Measurements from ENCODE around the gene ITLN1.
"Not testable (repeated sequence)": the region's sequence is repeated elsewhere in the genome, so short reads cannot be mapped to it uniquely, and the experiment has no call there.

The ITLN1 gene

DNA sequence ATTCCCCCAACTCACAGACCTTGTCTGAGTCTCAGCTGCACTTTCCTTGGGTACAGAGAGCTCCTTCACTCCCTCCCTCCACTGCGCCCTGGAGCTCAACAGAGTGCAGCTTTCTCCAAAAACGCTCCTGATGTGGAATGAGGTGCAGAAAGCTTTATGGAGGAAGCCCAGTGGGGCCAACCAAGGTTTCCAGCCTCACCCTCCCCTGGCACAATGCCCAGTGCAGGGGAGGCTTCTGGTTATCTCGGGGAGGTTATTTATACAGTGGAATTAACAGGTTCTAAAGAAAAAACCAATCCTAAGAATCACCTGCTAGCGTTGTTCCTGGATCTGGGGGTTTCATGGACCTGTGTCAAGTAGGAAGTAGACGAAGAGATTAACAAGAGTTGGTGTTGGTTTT lies at the start of gene ITLN1:
TSS of gene ITLN1 (minus strand) at position 139 of the 400 bp plus-strand sequence. CDS start 303 bp downstream, outside the sequence.
- no peaks in the 10 kb centered on the region for H3K4me1 ChIP-seq (ENCODE audit: control insufficient read depth, insufficient read depth, low read length)
- H3K9ac ChIP-seq (ENCODE audit: low read length in 2 of 2) = no peak within 1 kb of the TSS
- H3K27me3 ChIP-seq (ENCODE audit: control insufficient read depth in 1 of 2, insufficient read depth in 2 of 2, low read length in 2 of 2) = no peaks in the 10 kb centered on the region
- no peaks in the 10 kb centered on the region for H3K9me3 ChIP-seq (ENCODE audit: control insufficient read depth in 2 of 2, low read length in 2 of 2)
- no peak within 1 kb of the TSS for H3K27ac ChIP-seq (ENCODE audit: low read length)
- H3K4me3 ChIP-seq (ENCODE audit: low read length in 2 of 2) = no peak within 1 kb of the TSS
- H3K36me3 ChIP-seq (ENCODE audit: control insufficient read depth in 2 of 2, insufficient read depth in 2 of 2, low read length in 2 of 2) = no peaks in the 10 kb centered on the region

DNA sequence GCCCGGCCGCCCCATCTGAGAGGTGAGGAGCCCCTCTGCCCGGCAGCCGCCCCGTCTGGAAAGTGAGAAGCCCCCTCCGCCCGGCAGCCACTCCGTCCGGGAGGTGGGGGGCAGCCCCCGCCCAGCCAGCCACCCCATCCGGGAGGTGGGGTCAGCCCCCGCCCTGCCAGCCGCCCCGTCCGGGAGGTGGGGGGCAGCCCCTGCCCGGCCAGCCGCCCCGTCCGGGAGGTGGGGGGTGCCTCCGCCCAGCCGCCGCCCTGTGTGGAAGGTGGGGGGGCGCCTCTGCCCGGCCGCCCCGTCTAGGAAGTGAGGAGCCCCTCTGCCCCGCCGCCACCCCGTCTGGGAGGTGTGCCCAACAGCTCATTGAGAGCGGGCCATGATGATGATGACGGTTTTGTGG lies 48.3 kb upstream of the ITLN1 start:
- not testable (repeated sequence) for H3K36me3 ChIP-seq (ENCODE audit: control insufficient read depth in 2 of 2, insufficient read depth in 2 of 2, low read length in 2 of 2); H3K27ac ChIP-seq (ENCODE audit: low read length); H3K4me1 ChIP-seq (ENCODE audit: control insufficient read depth, insufficient read depth, low read length); H3K9me3 ChIP-seq (ENCODE audit: control insufficient read depth in 2 of 2, low read length in 2 of 2); H3K27me3 ChIP-seq (ENCODE audit: control insufficient read depth in 1 of 2, insufficient read depth in 2 of 2, low read length in 2 of 2); H3K9ac ChIP-seq (ENCODE audit: low read length in 2 of 2); H3K4me3 ChIP-seq (ENCODE audit: low read length in 2 of 2)

DNA sequence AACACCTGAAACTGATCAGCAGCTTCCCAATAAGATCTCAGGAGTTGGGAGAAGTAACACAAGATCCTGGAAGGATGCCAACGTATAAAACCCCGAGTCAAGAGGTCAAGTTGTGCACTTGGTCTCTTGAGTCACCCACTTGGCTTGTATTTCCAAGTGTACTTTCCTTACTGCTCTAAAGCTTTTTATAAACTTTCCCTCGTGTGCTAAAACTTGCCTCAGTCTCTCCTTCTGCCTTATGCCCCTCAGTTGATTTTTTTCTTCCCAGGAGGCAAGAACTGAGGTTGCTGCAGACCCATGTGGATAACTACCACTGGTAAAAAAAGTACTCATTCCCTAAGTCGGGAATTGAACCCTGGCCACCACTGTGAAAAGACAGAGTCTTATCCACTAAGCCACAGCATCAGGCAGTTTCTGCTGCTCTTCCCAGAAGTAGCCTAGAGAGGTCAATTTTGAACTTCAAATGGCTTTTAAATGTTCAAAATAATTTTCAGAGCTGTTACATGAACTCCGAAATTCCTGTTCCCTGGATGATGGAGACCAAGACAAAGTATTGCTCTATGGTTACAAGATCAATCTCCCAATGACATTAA lies 40.8 kb upstream of the ITLN1 start:
- Histone ChIP-seq H3K27ac (ENCODE audit: low read length) (no peak overlapping the region), H3K4me3 (ENCODE audit: low read length in 2 of 2) (no peak overlapping the region), H3K9ac (ENCODE audit: low read length in 2 of 2) (no peak overlapping the region)

DNA sequence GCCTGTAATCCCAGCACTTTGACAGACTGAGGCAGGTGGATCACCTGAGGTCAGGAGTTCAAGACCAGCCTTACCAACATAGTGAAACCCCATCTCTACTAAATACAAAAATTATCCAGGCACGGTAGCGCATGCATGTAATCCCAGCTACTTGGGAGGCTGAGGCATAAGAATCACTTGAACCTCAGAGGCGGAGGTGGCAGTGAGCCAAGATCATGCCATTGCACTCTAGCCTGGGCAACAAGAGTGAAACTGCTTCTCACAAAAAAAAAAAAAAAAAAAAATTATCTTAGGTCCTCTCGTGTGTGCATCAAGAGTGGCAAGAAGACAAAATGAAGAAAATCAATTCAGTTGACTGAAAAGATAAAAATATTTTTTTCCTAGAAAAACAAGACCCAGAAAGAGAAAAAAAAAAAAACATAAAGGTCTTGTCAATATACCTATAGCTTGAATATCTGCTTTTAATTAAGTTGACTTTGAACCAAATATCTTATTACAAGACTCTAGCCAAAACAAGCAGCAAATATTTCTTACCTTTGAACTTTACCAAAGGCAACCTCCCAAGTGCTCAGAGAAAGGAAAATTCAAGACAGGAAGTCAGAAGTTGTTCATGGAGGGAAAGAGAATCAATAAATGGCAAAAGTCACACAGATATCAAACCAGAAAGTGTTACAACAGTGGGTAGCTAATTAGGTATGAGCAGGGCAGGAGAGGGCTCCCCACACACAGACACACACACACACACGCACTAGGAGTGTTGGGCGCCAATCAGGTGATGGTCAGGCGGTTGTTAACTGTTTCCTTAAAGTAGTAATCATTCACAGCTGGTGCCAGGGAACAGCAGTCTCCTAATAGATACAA lies 40.0 kb upstream of the ITLN1 start:
- H3K9ac ChIP-seq (ENCODE audit: low read length in 2 of 2) = no peak overlapping the region
- H3K4me1 ChIP-seq (ENCODE audit: control insufficient read depth, insufficient read depth, low read length) = no peaks in the 10 kb centered on the region
- H3K9me3 ChIP-seq (ENCODE audit: control insufficient read depth in 2 of 2, low read length in 2 of 2) = peaks cover 0 to 5% of the 10 kb centered on the region in 2 donors
- no peaks in the 10 kb centered on the region for H3K36me3 ChIP-seq (ENCODE audit: control insufficient read depth in 2 of 2, insufficient read depth in 2 of 2, low read length in 2 of 2)
- H3K27me3 ChIP-seq (ENCODE audit: control insufficient read depth in 1 of 2, insufficient read depth in 2 of 2, low read length in 2 of 2) = peaks cover 0 to 2% of the 10 kb centered on the region in 2 donors
- H3K4me3 ChIP-seq (ENCODE audit: low read length in 2 of 2) = no peak overlapping the region
- no peak overlapping the region for H3K27ac ChIP-seq (ENCODE audit: low read length)

More for the DNA sequence above, 40.8 kb upstream of the ITLN1 start:
- Histone ChIP-seq H3K9me3 (ENCODE audit: control insufficient read depth in 2 of 2, low read length in 2 of 2) (peaks cover 0 to 5% of the 10 kb centered on the region in 2 donors), H3K4me1 (ENCODE audit: control insufficient read depth, insufficient read depth, low read length) (no peaks in the 10 kb centered on the region), H3K27me3 (ENCODE audit: control insufficient read depth in 1 of 2, insufficient read depth in 2 of 2, low read length in 2 of 2) (peaks cover 0 to 2% of the 10 kb centered on the region in 2 donors), H3K36me3 (ENCODE audit: control insufficient read depth in 2 of 2, insufficient read depth in 2 of 2, low read length in 2 of 2) (no peaks in the 10 kb centered on the region)

DNA sequence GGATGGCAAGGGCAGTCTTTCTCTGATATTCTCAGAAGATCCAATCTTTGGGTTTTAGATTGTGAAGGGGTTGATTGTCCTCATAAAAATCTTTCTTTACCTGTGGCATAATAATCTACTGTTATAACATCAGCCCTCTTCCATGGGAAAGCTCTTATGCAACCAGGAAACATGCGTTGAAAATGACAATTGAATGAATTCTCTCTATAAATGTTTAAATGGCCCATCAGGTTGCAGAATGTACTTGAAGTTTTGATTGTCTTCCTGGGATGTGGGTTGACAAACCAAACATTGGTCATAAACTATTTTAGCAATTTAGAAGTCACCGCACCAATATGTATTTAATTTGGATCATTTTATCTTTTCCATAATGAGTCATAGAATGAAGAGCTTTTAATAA lies 31.7 kb upstream of the ITLN1 start:
- H3K4me1 ChIP-seq (ENCODE audit: control insufficient read depth, insufficient read depth, low read length) = no peaks in the 10 kb centered on the region
- H3K4me3 ChIP-seq (ENCODE audit: low read length in 2 of 2) = no peak overlapping the region
- H3K27ac ChIP-seq (ENCODE audit: low read length) = no peak overlapping the region
- no peaks in the 10 kb centered on the region for H3K27me3 ChIP-seq (ENCODE audit: control insufficient read depth in 1 of 2, insufficient read depth in 2 of 2, low read length in 2 of 2)
- H3K36me3 ChIP-seq (ENCODE audit: control insufficient read depth in 2 of 2, insufficient read depth in 2 of 2, low read length in 2 of 2) = no peaks in the 10 kb centered on the region
- no peaks in the 10 kb centered on the region for H3K9me3 ChIP-seq (ENCODE audit: control insufficient read depth in 2 of 2, low read length in 2 of 2)
- no peak overlapping the region for H3K9ac ChIP-seq (ENCODE audit: low read length in 2 of 2)

DNA sequence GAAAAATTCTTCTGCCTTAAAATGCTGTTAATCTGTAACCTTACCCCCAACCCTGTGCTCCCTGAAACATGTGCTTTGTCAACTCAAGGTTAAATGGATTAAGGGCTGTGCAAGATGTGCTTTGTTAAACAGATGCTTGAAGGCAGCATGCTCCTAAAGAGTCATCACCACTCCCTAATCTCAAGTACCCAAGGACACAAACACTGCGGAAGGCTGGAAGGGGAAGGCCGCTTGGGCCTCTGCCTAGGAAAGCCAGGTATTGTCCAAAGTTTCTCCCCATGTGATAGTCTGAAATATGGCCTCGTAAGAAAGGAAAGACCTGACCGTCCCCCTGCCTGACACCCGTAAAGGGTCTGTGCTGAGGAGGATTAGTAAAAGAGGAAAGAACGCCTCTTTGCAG lies 28.2 kb upstream of the ITLN1 start:
- H3K36me3 ChIP-seq (ENCODE audit: control insufficient read depth in 2 of 2, insufficient read depth in 2 of 2, low read length in 2 of 2); H3K9me3 ChIP-seq (ENCODE audit: control insufficient read depth in 2 of 2, low read length in 2 of 2); H3K27me3 ChIP-seq (ENCODE audit: control insufficient read depth in 1 of 2, insufficient read depth in 2 of 2, low read length in 2 of 2); H3K27ac ChIP-seq (ENCODE audit: low read length); H3K4me3 ChIP-seq (ENCODE audit: low read length in 2 of 2); H3K4me1 ChIP-seq (ENCODE audit: control insufficient read depth, insufficient read depth, low read length); H3K9ac ChIP-seq (ENCODE audit: low read length in 2 of 2): not testable (repeated sequence)

DNA sequence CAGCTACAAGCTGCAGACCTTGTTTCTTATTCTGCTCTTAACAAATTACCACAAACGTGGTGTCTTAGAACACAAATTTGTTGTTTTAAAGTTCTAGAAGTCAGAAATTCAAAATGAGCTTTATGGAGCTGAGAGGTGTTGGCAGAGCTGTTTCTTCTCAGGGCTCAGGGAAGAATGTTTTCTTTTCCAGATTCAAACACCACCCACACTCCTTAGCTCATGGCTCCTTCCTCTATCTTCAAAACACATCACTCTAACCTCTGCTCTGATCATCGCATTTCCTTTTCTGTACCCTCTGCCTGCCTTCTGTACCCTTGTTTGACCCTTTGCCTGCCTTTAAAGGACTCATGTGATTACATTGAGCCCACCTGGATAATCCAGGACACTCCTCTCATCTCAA lies 26.9 kb upstream of the ITLN1 start:
- Histone ChIP-seq H3K4me1 (ENCODE audit: control insufficient read depth, insufficient read depth, low read length) (no peaks in the 10 kb centered on the region), H3K4me3 (ENCODE audit: low read length in 2 of 2) (no peak overlapping the region), H3K36me3 (ENCODE audit: control insufficient read depth in 2 of 2, insufficient read depth in 2 of 2, low read length in 2 of 2) (no peaks in the 10 kb centered on the region), H3K9me3 (ENCODE audit: control insufficient read depth in 2 of 2, low read length in 2 of 2) (no peaks in the 10 kb centered on the region), H3K9ac (ENCODE audit: low read length in 2 of 2) (no peak overlapping the region), H3K27me3 (ENCODE audit: control insufficient read depth in 1 of 2, insufficient read depth in 2 of 2, low read length in 2 of 2) (no peaks in the 10 kb centered on the region), H3K27ac (ENCODE audit: low read length) (no peak overlapping the region)

DNA sequence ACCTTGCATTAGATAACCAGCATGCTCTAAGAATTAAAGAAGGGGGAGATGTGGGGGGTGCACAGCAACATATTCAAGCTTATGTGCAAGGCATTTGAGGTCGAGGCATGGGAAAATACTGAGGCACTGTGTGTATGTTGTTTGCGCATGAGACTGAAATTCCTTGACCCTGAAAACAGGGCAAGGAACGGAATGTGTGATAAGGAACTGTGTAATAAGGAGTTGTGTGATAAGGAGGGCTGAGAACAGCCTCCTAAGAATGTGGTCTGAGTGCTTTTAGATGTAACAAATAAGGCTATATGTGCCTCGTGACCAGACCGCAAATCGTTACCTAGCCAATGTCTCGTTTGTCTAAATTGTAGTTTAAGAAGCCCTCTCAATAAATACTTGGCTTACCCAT lies 26.5 kb upstream of the ITLN1 start:
- H3K27me3 ChIP-seq (ENCODE audit: control insufficient read depth in 1 of 2, insufficient read depth in 2 of 2, low read length in 2 of 2) = no peaks in the 10 kb centered on the region
- no peak overlapping the region for H3K9ac ChIP-seq (ENCODE audit: low read length in 2 of 2)
- H3K4me1 ChIP-seq (ENCODE audit: control insufficient read depth, insufficient read depth, low read length) = no peaks in the 10 kb centered on the region
- no peaks in the 10 kb centered on the region for H3K36me3 ChIP-seq (ENCODE audit: control insufficient read depth in 2 of 2, insufficient read depth in 2 of 2, low read length in 2 of 2)
- H3K9me3 ChIP-seq (ENCODE audit: control insufficient read depth in 2 of 2, low read length in 2 of 2) = no peaks in the 10 kb centered on the region
- H3K4me3 ChIP-seq (ENCODE audit: low read length in 2 of 2) = no peak overlapping the region
- no peak overlapping the region for H3K27ac ChIP-seq (ENCODE audit: low read length)

DNA sequence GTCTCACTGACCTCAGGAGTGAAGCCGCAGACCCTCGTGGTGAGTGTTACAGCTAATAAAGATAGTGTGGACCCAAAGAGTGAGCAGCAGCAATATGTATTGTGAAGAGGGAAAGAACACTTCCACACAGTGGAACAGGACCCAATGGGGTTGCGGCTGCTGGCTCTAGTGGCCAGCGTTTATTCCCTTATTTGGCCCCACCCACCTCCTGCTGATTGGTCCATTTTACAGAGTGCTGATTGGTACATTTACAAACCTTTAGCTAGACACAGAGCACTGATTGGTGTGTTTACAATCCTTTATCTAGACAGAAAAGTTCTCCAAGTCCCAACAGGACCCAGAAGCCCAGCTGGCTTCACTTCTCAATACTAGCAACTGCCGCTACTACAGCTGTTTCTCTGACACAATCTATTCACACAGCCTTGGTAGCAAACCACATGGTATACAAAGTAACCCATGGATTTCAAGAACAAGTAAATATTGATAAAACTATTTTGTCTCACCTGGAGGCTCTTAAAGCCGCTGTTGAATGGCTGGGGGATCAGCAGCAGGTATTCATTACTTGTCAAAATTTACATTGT lies 25.3 kb upstream of the ITLN1 start:
- no peaks in the 10 kb centered on the region for H3K9me3 ChIP-seq (ENCODE audit: control insufficient read depth in 2 of 2, low read length in 2 of 2)
- H3K9ac ChIP-seq (ENCODE audit: low read length in 2 of 2) = no peak overlapping the region
- H3K27ac ChIP-seq (ENCODE audit: low read length) = no peak overlapping the region
- H3K4me3 ChIP-seq (ENCODE audit: low read length in 2 of 2) = no peak overlapping the region
- H3K36me3 ChIP-seq (ENCODE audit: control insufficient read depth in 2 of 2, insufficient read depth in 2 of 2, low read length in 2 of 2) = no peaks in the 10 kb centered on the region
- H3K27me3 ChIP-seq (ENCODE audit: control insufficient read depth in 1 of 2, insufficient read depth in 2 of 2, low read length in 2 of 2) = no peaks in the 10 kb centered on the region
- H3K4me1 ChIP-seq (ENCODE audit: control insufficient read depth, insufficient read depth, low read length) = no peaks in the 10 kb centered on the region

DNA sequence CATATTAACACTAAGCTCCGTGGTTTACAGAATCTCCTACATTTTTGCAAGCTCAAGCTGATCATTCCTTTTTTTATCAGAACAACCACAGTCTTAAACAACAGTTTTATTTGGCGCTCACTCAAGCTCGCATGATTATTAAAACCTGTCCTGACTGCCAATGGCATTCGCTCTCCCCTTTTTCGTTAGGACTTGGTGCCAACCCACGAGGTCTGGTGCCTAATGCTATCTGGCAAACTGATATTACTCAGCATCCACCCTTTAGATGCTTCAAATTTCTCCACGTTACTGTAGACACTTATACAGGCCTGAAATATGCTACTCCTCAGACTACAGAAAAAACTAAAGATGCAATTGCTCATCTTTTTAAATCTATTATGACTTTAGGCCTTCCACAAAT lies 23.0 kb upstream of the ITLN1 start:
- H3K9me3 ChIP-seq (ENCODE audit: control insufficient read depth in 2 of 2, low read length in 2 of 2) = no peaks in the 10 kb centered on the region
- no peak overlapping the region for H3K9ac ChIP-seq (ENCODE audit: low read length in 2 of 2)
- H3K36me3 ChIP-seq (ENCODE audit: control insufficient read depth in 2 of 2, insufficient read depth in 2 of 2, low read length in 2 of 2) = no peaks in the 10 kb centered on the region
- no peak overlapping the region for H3K4me3 ChIP-seq (ENCODE audit: low read length in 2 of 2)
- no peak overlapping the region for H3K27ac ChIP-seq (ENCODE audit: low read length)
- no peaks in the 10 kb centered on the region for H3K4me1 ChIP-seq (ENCODE audit: control insufficient read depth, insufficient read depth, low read length)
- H3K27me3 ChIP-seq (ENCODE audit: control insufficient read depth in 1 of 2, insufficient read depth in 2 of 2, low read length in 2 of 2) = no peaks in the 10 kb centered on the region

DNA sequence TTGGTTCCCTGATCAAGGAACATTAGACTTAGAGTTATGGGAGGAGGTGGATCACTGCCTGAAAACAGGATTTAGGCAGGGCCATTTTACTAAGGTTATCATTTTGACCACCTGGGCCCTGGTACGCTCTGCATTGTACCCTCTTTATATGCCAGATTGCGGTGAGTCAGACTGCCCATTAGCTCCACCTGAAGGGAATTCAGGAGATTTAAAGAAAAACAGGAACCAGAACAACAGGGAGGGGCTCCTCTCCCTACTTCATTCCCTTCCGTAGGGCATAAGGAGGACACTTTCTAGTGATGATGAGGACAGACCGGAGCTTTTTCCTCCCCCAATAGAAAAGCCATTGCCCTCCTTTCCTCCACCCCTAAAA lies 20.6 kb upstream of the ITLN1 start:
- Histone ChIP-seq H3K9me3 (ENCODE audit: control insufficient read depth in 2 of 2, low read length in 2 of 2) (no peaks in the 10 kb centered on the region), H3K27me3 (ENCODE audit: control insufficient read depth in 1 of 2, insufficient read depth in 2 of 2, low read length in 2 of 2) (no peaks in the 10 kb centered on the region), H3K36me3 (ENCODE audit: control insufficient read depth in 2 of 2, insufficient read depth in 2 of 2, low read length in 2 of 2) (no peaks in the 10 kb centered on the region), H3K9ac (ENCODE audit: low read length in 2 of 2) (no peak overlapping the region), H3K4me1 (ENCODE audit: control insufficient read depth, insufficient read depth, low read length) (no peaks in the 10 kb centered on the region), H3K4me3 (ENCODE audit: low read length in 2 of 2) (no peak overlapping the region), H3K27ac (ENCODE audit: low read length) (no peak overlapping the region)
